HepG2 (cell line): ENCODE data around the gene MCU. TPM values are rescaled to one million over a fixed set of nuclear protein-coding genes. Genes with fewer than 3 reads are reported as not detected.

Experiments used
- ADNP ChIP-seq: sonication (generic); formaldehyde crosslinking; IDR thresholded peaks from 2 replicates; pipeline ENCODE4 v1.4.0; 2020; ENCODE audit warnings: missing genetic modification reagents
- DMAP1 ChIP-seq: IDR thresholded peaks from 2 replicates; pipeline ENCODE4 v1.6.1; 2016
- ETS1 ChIP-seq: sonication (generic); formaldehyde crosslinking; IDR thresholded peaks from 2 replicates; pipeline ENCODE4 v1.4.0; 2020; ENCODE audit warnings: missing genetic modification reagents
- HMGXB3 ChIP-seq: sonication (generic); formaldehyde crosslinking; IDR thresholded peaks from 2 replicates; pipeline ENCODE4 v1.4.0; 2020; ENCODE audit warnings: missing genetic modification reagents, borderline replicate concordance
- KDM5A ChIP-seq: fragments of 200-600 bp; sonication (generic); IDR thresholded peaks from 2 replicates; pipeline ENCODE4 v1.7.0; 2018; ENCODE audit warnings: antibody characterized with exemption, mild to moderate bottlenecking, low read length, borderline replicate concordance
- MAX ChIP-seq: IDR thresholded peaks from 2 replicates; pipeline ENCODE4 v1.6.1; 2012; ENCODE audit warnings: inconsistent platforms
- MIXL1 ChIP-seq: IDR thresholded peaks from 2 replicates; pipeline ENCODE4 v1.6.1; 2016
- NONO ChIP-seq, 2 experiments: fragments of 450-650 bp in 1 of 2; sonication (generic) in 1 of 2; formaldehyde crosslinking in 1 of 2; IDR thresholded peaks in 1 of 2; conservative IDR thresholded peaks in 1 of 2; 2 replicates each; pipeline versions ENCODE4 v1.6.1 to v1.8.0; 2017 to 2022; ENCODE audit warnings: mild to moderate bottlenecking in 1 of 2, missing genetic modification reagents in 1 of 2, moderate library complexity in 1 of 2
- SUZ12 ChIP-seq: fragments of 150-350 bp; IDR thresholded peaks from 2 replicates; pipeline ENCODE4 v1.6.1; 2014; ENCODE audit warnings: low read depth, low read length
- ZBED4 ChIP-seq: sonication (generic); formaldehyde crosslinking; IDR thresholded peaks from 2 replicates; pipeline ENCODE4 v1.4.0; 2020; ENCODE audit warnings: missing genetic modification reagents, borderline replicate concordance
- ZNF10 ChIP-seq: sonication (generic); formaldehyde crosslinking; IDR thresholded peaks from 2 replicates; pipeline ENCODE4 v1.4.0; 2020; ENCODE audit warnings: mild to moderate bottlenecking, low read depth, missing genetic modification reagents, borderline replicate concordance
- ZNF280D ChIP-seq: sonication (generic); formaldehyde crosslinking; IDR thresholded peaks from 2 replicates; pipeline ENCODE4 v1.5.1; 2020; ENCODE audit warnings: mild to moderate bottlenecking, missing genetic modification reagents
- ZNF414 ChIP-seq: sonication (generic); formaldehyde crosslinking; IDR thresholded peaks from 2 replicates; pipeline ENCODE4 v1.5.0; 2020; ENCODE audit warnings: missing genetic modification reagents
- ZNF598 ChIP-seq: sonication (generic); formaldehyde crosslinking; IDR thresholded peaks from 2 replicates; pipeline ENCODE4 v1.5.1; 2020; ENCODE audit warnings: mild to moderate bottlenecking, missing genetic modification reagents, borderline replicate concordance
- ZNF709 ChIP-seq: sonication (generic); formaldehyde crosslinking; IDR thresholded peaks from 2 replicates; pipeline ENCODE4 v1.5.0; 2020; ENCODE audit warnings: mild to moderate bottlenecking, missing genetic modification reagents
- polyA plus RNA-seq, 8 experiments: library from polyadenylated mRNA; depleted of rRNA in 3 of 8; stranded (reverse) in 7 of 8; unstranded in 1 of 8; fragments of >200 nt; fragmentation: Illumina TruSeq in 4 of 8; extraction: Trizol in 4 of 8; gene quantifications; 2 replicates each; pipeline versions ENCODE4 v1.2.1 to v1.2.3, GENCODE V29; 2011 to 2016; ENCODE audit warnings: low read depth in 4 of 8, missing spikeins in 1 of 8, mixed read lengths in 1 of 8; ENCODE audit not compliant: insufficient read depth in 1 of 8
- total RNA-seq, 5 experiments: library from RNA; depleted of rRNA; stranded (reverse); fragments of >200 nt; fragmentation: Illumina TruSeq; extraction: Trizol; gene quantifications; 2 replicates each; pipeline ENCODE4 v1.2.3, GENCODE V29; 2016; ENCODE audit warnings: low read depth in 1 of 5

Gene MCU
- total and polyA plus RNA-seq, 2 of the 13 experiments (the other 11 are each of a cell fraction or from before 2014, with no cell fraction given), result 25.9 to 64.5 TPM

GRCh38 chr10:72800000-72800740 lies 108.2 kb downstream of the MCU start (continued):
- TF ChIP-seq HMGXB3 (CRISPR knock-in tag) (no peak), ETS1 (CRISPR knock-in tag) (no peak), NONO (IDR thresholded peaks at IDR 0.05) (no peak), NONO (CRISPR knock-in tag; conservative IDR thresholded peaks at IDR 0.05) (no peak), ZNF10 (CRISPR knock-in tag) (no peak), MIXL1 (CRISPR knock-in tag) (no peak), ZNF280D (CRISPR knock-in tag) (no peak), ZNF709 (CRISPR knock-in tag) (no peak), KDM5A (no peak), SUZ12 (no peak), DMAP1 (CRISPR knock-in tag) (no peak), ZNF598 (CRISPR knock-in tag) (no peak), ZNF414 (no peak), MAX (no peak), ADNP (no peak), ZBED4 (no peak)
